ENCODE data around the gene KRTAP9-4. TPM values are rescaled to one million over a fixed set of nuclear protein-coding genes. Genes with fewer than 3 reads are reported as not detected.
A peak's percentile ranks its signal among the peaks of the same experiment; 100 is the strongest.
"Not testable (repeated sequence)": the region's sequence is repeated elsewhere in the genome, so short reads cannot be mapped to it uniquely, and the experiment has no call there.

KRTAP9-4 gene
- total RNA-seq, 1 donor from 2014 or later = 1.2 TPM

- no peak for DNase-seq (ENCODE audit: low spot score)
Measured at GRCh38 chr17:41264599-41264998, 15.1 kb downstream of the KRTAP9-4 start.

- DNase-seq (ENCODE audit: low spot score) = no peak
Measured at GRCh38 chr17:41265078-41265477, 15.6 kb downstream of the KRTAP9-4 start, which contains the start of gene KRTAP9-6. KRTAP9-6 (plus strand) TSS chr17:41265378; CDS start chr17:41265378, 0 bp downstream.

DNA sequence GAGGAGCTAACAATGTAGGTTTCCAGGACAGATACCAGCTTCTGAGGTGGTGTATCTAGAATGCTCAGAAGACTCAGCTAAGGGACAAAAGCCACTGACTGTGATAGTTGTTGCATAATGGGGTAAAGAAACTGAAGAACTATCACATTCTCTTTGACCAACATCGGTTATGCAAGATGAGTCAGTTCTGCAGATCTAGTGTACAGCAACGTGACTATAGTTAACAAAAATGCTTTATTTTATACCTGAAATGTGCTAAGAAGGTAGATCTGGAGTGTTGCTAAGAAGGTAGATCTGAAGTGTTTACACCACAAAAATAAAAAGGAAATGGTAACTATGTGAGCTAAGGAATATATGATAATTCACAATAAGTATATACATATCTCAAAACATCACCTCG, 18.2 kb downstream of the KRTAP9-4 start:
- no peak for DNase-seq (ENCODE audit: low spot score)

DNA sequence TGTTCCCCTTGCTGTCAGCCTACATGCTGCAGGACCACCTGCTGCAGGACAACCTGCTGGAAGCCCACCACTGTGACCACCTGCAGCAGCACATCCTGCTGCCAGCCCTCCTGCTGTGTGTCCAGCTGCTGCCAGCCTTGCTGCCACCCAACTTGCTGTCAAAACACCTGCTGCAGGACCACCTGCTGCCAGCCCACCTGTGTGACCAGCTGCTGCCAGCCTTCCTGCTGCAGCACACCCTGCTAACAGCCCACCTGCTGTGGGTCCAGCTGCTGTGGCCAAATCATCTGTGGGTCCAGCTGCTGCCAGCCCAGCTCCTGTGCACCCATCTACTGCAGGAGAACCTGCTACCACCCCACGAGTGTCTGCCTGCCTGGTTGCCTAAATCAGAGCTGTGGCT, 21.8 kb downstream of the KRTAP9-4 start:
- not testable (repeated sequence) for DNase-seq (ENCODE audit: low spot score)

- no peak for DNase-seq (ENCODE audit: low spot score)
Measured at GRCh38 chr17:41271858-41272257, 22.4 kb downstream of the KRTAP9-4 start.

DNA sequence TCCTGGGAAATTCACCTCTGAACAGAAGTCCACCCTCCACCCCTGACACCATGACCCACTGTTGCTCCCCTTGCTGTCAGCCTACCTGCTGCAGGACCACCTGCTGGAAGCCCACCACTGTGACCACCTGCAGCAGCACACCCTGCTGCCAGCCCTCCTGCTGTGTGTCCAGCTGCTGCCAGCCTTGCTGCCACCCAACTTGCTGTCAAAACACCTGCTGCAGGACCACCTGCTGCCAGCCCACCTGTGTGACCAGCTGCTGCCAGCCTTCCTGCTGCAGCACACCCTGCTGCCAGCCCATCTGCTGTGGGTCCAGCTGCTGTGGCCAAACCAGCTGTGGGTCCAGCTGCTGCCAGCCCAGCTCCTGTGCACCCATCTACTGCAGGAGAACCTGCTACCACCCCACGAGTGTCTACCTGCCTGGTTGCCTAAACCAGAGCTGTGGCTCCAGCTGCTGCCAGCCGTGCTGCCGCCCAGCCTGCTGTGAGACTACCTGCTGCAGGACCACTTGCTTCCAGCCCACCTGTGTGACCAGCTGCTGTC, 26.2 kb downstream of the KRTAP9-4 start, which contains the start of gene KRTAP9-7:
KRTAP9-7 (plus strand) TSS at position 51 of the 543 bp plus-strand sequence; CDS start at position 51, 0 bp downstream.
- not testable (repeated sequence) for DNase-seq (ENCODE audit: low spot score)

DNA sequence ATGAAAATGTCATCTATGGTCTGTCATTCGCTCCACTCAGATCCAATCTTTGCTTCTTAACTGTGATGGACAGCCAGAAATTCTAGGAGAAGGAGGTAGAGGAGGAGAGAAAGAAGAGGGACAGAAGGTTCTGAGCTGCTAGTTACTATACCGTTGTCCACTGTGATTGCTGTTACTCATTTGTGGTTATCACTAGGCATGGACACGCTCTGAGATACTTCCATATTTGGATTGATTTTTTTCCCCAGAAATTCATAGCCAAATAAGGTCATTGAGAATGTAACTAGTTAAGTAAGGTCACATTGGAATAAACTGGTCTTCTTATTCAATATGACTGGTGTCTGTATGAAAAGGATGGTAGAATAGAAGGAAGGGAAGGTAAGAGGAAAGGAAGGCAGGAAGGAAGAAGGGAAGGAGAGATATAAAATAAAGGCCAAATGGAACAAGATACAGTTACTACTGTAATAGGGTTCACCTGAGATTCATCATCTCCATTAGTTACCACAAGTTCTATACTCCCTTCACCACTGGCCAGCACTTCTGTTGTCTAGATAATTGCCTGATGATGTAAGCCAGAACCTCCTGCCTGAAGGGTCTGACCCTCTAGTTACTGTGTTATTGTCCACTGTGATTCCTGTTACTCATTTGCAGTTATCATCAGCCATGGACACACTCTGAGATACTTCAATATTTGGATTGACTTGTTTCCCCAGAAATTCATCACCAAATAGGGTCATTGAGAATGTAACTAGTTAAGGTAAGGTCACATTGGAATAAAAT, 28.9 kb downstream of the KRTAP9-4 start:
- no peak for DNase-seq (ENCODE audit: low spot score)

DNA sequence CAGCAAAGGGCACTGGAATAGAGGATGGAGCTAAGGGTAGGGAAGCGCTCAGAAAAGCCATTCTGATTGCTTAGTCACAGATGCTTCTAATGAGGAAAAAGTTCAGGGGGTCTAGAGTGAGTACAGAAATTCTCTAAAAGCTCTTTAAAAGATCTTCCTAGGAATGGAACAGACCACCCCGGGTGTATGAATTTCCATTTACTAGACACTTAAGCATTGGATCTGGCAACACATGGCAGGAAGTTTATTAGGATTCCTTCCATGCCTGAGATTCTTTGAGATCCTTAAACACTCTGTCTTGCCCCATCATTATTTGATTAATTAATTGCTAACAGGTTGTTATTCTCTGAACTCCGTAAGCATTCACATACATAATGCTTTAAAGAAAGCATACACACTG, 34.6 kb downstream of the KRTAP9-4 start:
- no peak for DNase-seq (ENCODE audit: low spot score)

GRCh38 chr17:41284546-41284945, 35.1 kb downstream of the KRTAP9-4 start:
- DNase-seq (ENCODE audit: low spot score) = no peak

GRCh38 chr17:41287050-41287449, 37.6 kb downstream of the KRTAP9-4 start:
- no peak for DNase-seq (ENCODE audit: low spot score)

DNA sequence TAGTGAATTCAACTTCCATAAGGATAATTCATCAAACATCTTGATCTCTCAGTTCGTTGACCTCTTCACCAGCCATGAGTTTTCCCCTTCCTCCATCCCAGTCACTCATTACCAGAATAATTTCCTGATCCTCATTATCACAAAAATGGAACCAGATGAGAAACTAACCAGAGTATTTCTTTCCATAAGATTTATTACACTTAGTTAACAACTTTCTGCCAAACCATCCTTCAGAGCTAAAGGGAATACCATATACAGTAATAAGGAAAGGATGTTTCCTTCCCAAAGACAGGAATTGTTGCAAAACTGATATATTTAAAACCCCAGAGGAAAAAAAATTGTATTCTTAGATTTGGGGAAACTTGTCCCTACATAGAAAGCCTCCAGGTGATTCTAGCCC, 44.5 kb downstream of the KRTAP9-4 start:
- no peak for DNase-seq (ENCODE audit: low spot score)

DNA sequence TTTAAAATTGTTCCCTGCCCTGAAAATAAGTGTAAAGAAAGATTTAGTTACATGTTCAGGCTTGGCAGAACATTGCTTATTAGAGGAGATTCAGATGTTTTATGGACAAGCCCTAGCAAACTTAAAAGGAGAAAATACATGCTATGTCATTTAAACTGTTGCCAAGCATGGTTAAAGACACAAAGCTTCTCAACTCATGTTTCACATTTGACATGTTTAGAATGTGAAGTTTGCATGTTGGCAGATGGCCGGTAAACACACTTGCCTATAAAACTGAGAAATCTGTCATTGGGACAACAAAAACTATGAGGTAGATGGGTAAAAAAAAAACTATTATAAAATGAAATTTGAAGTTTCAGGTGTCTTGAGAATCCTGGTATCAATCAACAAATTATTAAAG, 47.4 kb downstream of the KRTAP9-4 start:
- peak; percentile 34 for DNase-seq (ENCODE audit: low spot score)

- no peak for DNase-seq (ENCODE audit: low spot score)
Measured at GRCh38 chr17:41298458-41299135, 49.1 kb downstream of the KRTAP9-4 start.

Other genes with a start within 250 kb of the KRTAP9-4 start
- gene KRTAP3-2, start 249.8 kb upstream of the KRTAP9-4 start, total RNA-seq (ENCODE audit: insufficient read depth, low replicate concordance) = 31.1 TPM
- gene KRTAP3-1, start 240.6 kb upstream of the KRTAP9-4 start, total RNA-seq (ENCODE audit: insufficient read depth, low replicate concordance) = not detected
- not detected for gene KRTAP1-5, start 222.5 kb upstream of the KRTAP9-4 start, total RNA-seq (ENCODE audit: insufficient read depth, low replicate concordance)
- not detected for gene KRTAP1-4, start 219.5 kb upstream of the KRTAP9-4 start, total RNA-seq (ENCODE audit: insufficient read depth, low replicate concordance)
- not detected for gene KRTAP1-3, start 214.8 kb upstream of the KRTAP9-4 start, total RNA-seq (ENCODE audit: insufficient read depth, low replicate concordance)
- gene KRTAP1-1, start 208.2 kb upstream of the KRTAP9-4 start, total RNA-seq (ENCODE audit: insufficient read depth, low replicate concordance) = not detected
- gene KRTAP2-1, start 202.4 kb upstream of the KRTAP9-4 start, total RNA-seq (ENCODE audit: insufficient read depth, low replicate concordance) = not detected
- gene KRTAP2-2, start 194.5 kb upstream of the KRTAP9-4 start, total RNA-seq (ENCODE audit: insufficient read depth, low replicate concordance) = 8.4 TPM
- 20.5 TPM for gene KRTAP2-3, start 189.6 kb upstream of the KRTAP9-4 start, total RNA-seq (ENCODE audit: insufficient read depth, low replicate concordance)
- gene KRTAP2-4, start 183.8 kb upstream of the KRTAP9-4 start, total RNA-seq (ENCODE audit: insufficient read depth, low replicate concordance) = not detected
- gene KRTAP4-7, start 165.5 kb upstream of the KRTAP9-4 start, total RNA-seq (ENCODE audit: insufficient read depth, low replicate concordance) = not detected
- not detected for gene KRTAP4-8, start 151.5 kb upstream of the KRTAP9-4 start, total RNA-seq (ENCODE audit: insufficient read depth, low replicate concordance)
- not detected for gene KRTAP4-16, start 147.5 kb upstream of the KRTAP9-4 start, total RNA-seq (ENCODE audit: insufficient read depth, low replicate concordance)
- gene KRTAP4-9, start 144.3 kb upstream of the KRTAP9-4 start, total RNA-seq (ENCODE audit: insufficient read depth, low replicate concordance) = not detected
- gene KRTAP4-11, start 131.3 kb upstream of the KRTAP9-4 start, total RNA-seq (ENCODE audit: insufficient read depth, low replicate concordance) = 3.4 TPM
- gene KRTAP4-12, start 125.5 kb upstream of the KRTAP9-4 start, total RNA-seq (ENCODE audit: insufficient read depth, low replicate concordance) = not detected
- gene KRTAP4-6, start 109.1 kb upstream of the KRTAP9-4 start, total RNA-seq (ENCODE audit: insufficient read depth, low replicate concordance) = 1.2 TPM
- gene KRTAP4-5, start 99.9 kb upstream of the KRTAP9-4 start, total RNA-seq (ENCODE audit: insufficient read depth, low replicate concordance) = 5.5 TPM
- 2.6 TPM for gene KRTAP4-4, start 88.9 kb upstream of the KRTAP9-4 start, total RNA-seq (ENCODE audit: insufficient read depth, low replicate concordance)
- 1.4 TPM for gene KRTAP4-3, start 81.5 kb upstream of the KRTAP9-4 start, total RNA-seq (ENCODE audit: insufficient read depth, low replicate concordance)
- not detected for gene KRTAP4-2, start 71.5 kb upstream of the KRTAP9-4 start, total RNA-seq (ENCODE audit: insufficient read depth, low replicate concordance)
- 1.9 TPM for gene KRTAP4-1, start 64.8 kb upstream of the KRTAP9-4 start, total RNA-seq (ENCODE audit: insufficient read depth, low replicate concordance)
- 1.4 TPM for gene KRTAP9-1, start 59.8 kb upstream of the KRTAP9-4 start, total RNA-seq (ENCODE audit: insufficient read depth, low replicate concordance)
- gene KRTAP9-2, start 23.0 kb upstream of the KRTAP9-4 start, total RNA-seq (ENCODE audit: insufficient read depth, low replicate concordance) = not detected
- not detected for gene KRTAP9-3, start 17.2 kb upstream of the KRTAP9-4 start, total RNA-seq (ENCODE audit: insufficient read depth, low replicate concordance)
- gene KRTAP9-8, start 11.7 kb upstream of the KRTAP9-4 start, total RNA-seq (ENCODE audit: insufficient read depth, low replicate concordance) = not detected
- not detected for gene KRTAP9-9, start 5.7 kb downstream of the KRTAP9-4 start, total RNA-seq (ENCODE audit: insufficient read depth, low replicate concordance)
- gene KRTAP9-6, start 15.7 kb downstream of the KRTAP9-4 start, total RNA-seq (ENCODE audit: insufficient read depth, low replicate concordance) = not detected
- gene KRTAP9-7, start 26.0 kb downstream of the KRTAP9-4 start, total RNA-seq (ENCODE audit: insufficient read depth, low replicate concordance) = not detected
- gene KRTAP29-1, start 53.2 kb downstream of the KRTAP9-4 start, total RNA-seq (ENCODE audit: insufficient read depth, low replicate concordance) = not detected
- not detected for gene KRTAP16-1, start 59.6 kb downstream of the KRTAP9-4 start, total RNA-seq (ENCODE audit: insufficient read depth, low replicate concordance)
- not detected for gene KRTAP17-1, start 66.0 kb downstream of the KRTAP9-4 start, total RNA-seq (ENCODE audit: insufficient read depth, low replicate concordance)
- 1.4 TPM for gene KRT33A, start 101.1 kb downstream of the KRTAP9-4 start, total RNA-seq (ENCODE audit: insufficient read depth, low replicate concordance)
- not detected for gene KRT33B, start 120.1 kb downstream of the KRTAP9-4 start, total RNA-seq (ENCODE audit: insufficient read depth, low replicate concordance)
- not detected for gene KRT34, start 132.6 kb downstream of the KRTAP9-4 start, total RNA-seq (ENCODE audit: insufficient read depth, low replicate concordance)
- gene KRT31, start 147.9 kb downstream of the KRTAP9-4 start, total RNA-seq (ENCODE audit: insufficient read depth, low replicate concordance) = not detected
- gene KRT37, start 174.9 kb downstream of the KRTAP9-4 start, total RNA-seq (ENCODE audit: insufficient read depth, low replicate concordance) = not detected
- gene KRT38, start 191.3 kb downstream of the KRTAP9-4 start, total RNA-seq (ENCODE audit: insufficient read depth, low replicate concordance) = 0.48 TPM
- 1.2 TPM for gene KRT32, start 217.7 kb downstream of the KRTAP9-4 start, total RNA-seq (ENCODE audit: insufficient read depth, low replicate concordance)
- not detected for gene KRT35, start 231.5 kb downstream of the KRTAP9-4 start, total RNA-seq (ENCODE audit: insufficient read depth, low replicate concordance)
- 1.9 TPM for gene KRT36, start 240.2 kb downstream of the KRTAP9-4 start, total RNA-seq (ENCODE audit: insufficient read depth, low replicate concordance)